OCI-LY3 (cell line): ENCODE measurements around the gene MGAT3.

Source experiments
- H2AFZ ChIP-seq: fragments of 200-600, 300-600 bp; shearing (Covaris generic); 2 replicates; pipeline ENCODE4 v1.6.0; 2014; ENCODE audit warnings: antibody characterized with exemption, low read depth, low read length
- H3K27ac ChIP-seq: fragments of 200-600, 300-600 bp; sonication (generic); 2 replicates; pipeline ENCODE4 v1.5.1; 2014; ENCODE audit warnings: mild to moderate bottlenecking, low read length, moderate library complexity, mixed read lengths
- H3K27me3 ChIP-seq: fragments of 200-600, 300-600 bp; sonication (generic); 2 replicates; pipeline ENCODE4 v1.6.1; 2014; ENCODE audit warnings: low read depth, low read length, mixed read lengths
- H3K36me3 ChIP-seq: fragments of 200-600, 300-600 bp; sonication (generic); replicated peaks from 2 replicates; pipeline ENCODE3; 2014; ENCODE audit warnings: low read depth, low read length, mixed read lengths
- H3K4me1 ChIP-seq: fragments of 300-600, 200-600 bp; sonication (generic); 2 replicates; pipeline ENCODE4 v1.6.1; 2014; ENCODE audit warnings: low read length, mixed read lengths
- H3K4me2 ChIP-seq: fragments of 200-600, 300-600 bp; sonication (generic); 2 replicates; pipeline ENCODE4 v1.6.1; 2014; ENCODE audit warnings: low read length, mixed read lengths
- H3K4me3 ChIP-seq: fragments of 300-600, 200-600 bp; sonication (generic); 2 replicates; pipeline ENCODE4 v1.5.1; 2014; ENCODE audit warnings: antibody characterized with exemption, mild to moderate bottlenecking, low read length, moderate library complexity
- H3K79me2 ChIP-seq: fragments of 300-600, 200-600 bp; shearing (Covaris generic); 2 replicates; pipeline ENCODE4 v1.6.1; 2014; ENCODE audit warnings: mild to moderate bottlenecking, low read length, mixed read lengths
- H3K9ac ChIP-seq: fragments of 300-600, 200-600 bp; shearing (Covaris generic); 2 replicates; pipeline ENCODE4 v1.6.0; 2014; ENCODE audit warnings: mild to moderate bottlenecking, low read length, moderate library complexity
- H3K9me3 ChIP-seq: fragments of 200-600, 300-600 bp; shearing (Covaris generic); 2 replicates; pipeline ENCODE4 v1.6.1; 2014; ENCODE audit warnings: low read length, mixed read lengths; ENCODE audit not compliant: insufficient read depth
- H4K20me1 ChIP-seq: fragments of 200-600, 300-600 bp; sonication (generic); 2 replicates; pipeline ENCODE4 v1.6.1; 2016; ENCODE audit warnings: low read length, mixed read lengths; ENCODE audit not compliant: insufficient read depth
- CTCF ChIP-seq: fragments of 200-600, 300-600 bp; sonication (generic); IDR thresholded peaks from 2 replicates; pipeline ENCODE4 v1.5.1; 2014; ENCODE audit warnings: antibody characterized with exemption, low read length, low read depth
- EZH2phosphoT487 ChIP-seq: fragments of 200-600 bp; shearing (Covaris generic); IDR thresholded peaks from 2 replicates; pipeline ENCODE4 v1.6.1; 2018; ENCODE audit warnings: antibody characterized with exemption, mixed run types, low read depth

MGAT3 gene

GRCh38 chr22:39528681-39529486, 72.1 kb downstream of the MGAT3 start:
- Histone ChIP-seq H3K27me3 (no peaks in the 10 kb centered on the region), H3K27ac (peak overlapping the region; percentile 80), H3K4me1 (peaks cover 80% of the 10 kb centered on the region)

GRCh38 chr22:39529487-39529851, 72.7 kb downstream of the MGAT3 start:
- H3K36me3 ChIP-seq: peaks cover 49% of the 10 kb centered on the region
- peak overlapping the region; percentile 80 for H3K27ac ChIP-seq
- H3K4me1 ChIP-seq: peaks cover 80% of the 10 kb centered on the region
- peaks cover 9% of the 10 kb centered on the region for H4K20me1 ChIP-seq
- H2AFZ ChIP-seq: no peak overlapping the region
- H3K4me3 ChIP-seq: peak overlapping the region; percentile 71
- peak overlapping the region; percentile 82 for H3K4me2 ChIP-seq
- H3K9me3 ChIP-seq: no peaks in the 10 kb centered on the region
- peaks cover 72% of the 10 kb centered on the region for H3K79me2 ChIP-seq
- H3K27me3 ChIP-seq: no peaks in the 10 kb centered on the region
- H3K9ac ChIP-seq: peak overlapping the region; percentile 53
- TF ChIP-seq EZH2phosphoT487 (no peak), CTCF (no peak; the same call in 1 of the 2 replicates)

More at GRCh38 chr22:39528681-39529486, 72.1 kb downstream of the MGAT3 start:
- peak overlapping the region; percentile 82 for H3K4me2 ChIP-seq
- peak overlapping the region; percentile 61 for H3K9ac ChIP-seq
- H2AFZ ChIP-seq: no peak overlapping the region
- TF ChIP-seq EZH2phosphoT487: no peak
- peak; percentile 97 for TF ChIP-seq CTCF
- peaks cover 54% of the 10 kb centered on the region for H3K36me3 ChIP-seq
- H3K79me2 ChIP-seq: peaks cover 78% of the 10 kb centered on the region
- no peaks in the 10 kb centered on the region for H3K9me3 ChIP-seq
- H3K4me3 ChIP-seq: peak overlapping the region; percentile 71
- peaks cover 15% of the 10 kb centered on the region for H4K20me1 ChIP-seq

GRCh38 chr22:39530116-39530515, 73.3 kb downstream of the MGAT3 start:
- Histone ChIP-seq H4K20me1 (peaks cover 3% of the 10 kb centered on the region; the same call in 1 of the 2 replicates), H3K4me2 (peak overlapping the region; percentile 82), H3K36me3 (peaks cover 42% of the 10 kb centered on the region), H3K27ac (peak overlapping the region; percentile 80), H3K9me3 (no peaks in the 10 kb centered on the region), H3K4me1 (peaks cover 79% of the 10 kb centered on the region), H2AFZ (no peak overlapping the region), H3K79me2 (peaks cover 65% of the 10 kb centered on the region), H3K4me3 (peak overlapping the region; percentile 71; the same call in 1 of the 2 replicates), H3K9ac (peak overlapping the region; percentile 53; the same call in 1 of the 2 replicates), H3K27me3 (no peaks in the 10 kb centered on the region)
- no peak for TF ChIP-seq EZH2phosphoT487
- TF ChIP-seq CTCF: no peak

- Histone ChIP-seq H3K4me3 (peak overlapping the region; percentile 87; the same call in 1 of the 2 replicates), H3K9me3 (no peaks in the 10 kb centered on the region), H3K27ac (no peak overlapping the region), H3K9ac (no peak overlapping the region), H3K27me3 (no peaks in the 10 kb centered on the region), H4K20me1 (no peaks in the 10 kb centered on the region), H2AFZ (no peak overlapping the region), H3K79me2 (peaks cover 58% of the 10 kb centered on the region), H3K4me1 (peaks cover 75% of the 10 kb centered on the region), H3K4me2 (peak overlapping the region; percentile 87), H3K36me3 (peaks cover 37% of the 10 kb centered on the region)
- TF ChIP-seq EZH2phosphoT487 (no peak), CTCF (peak; percentile 22; the same call in 1 of the 2 replicates)
These were observed 74.0 kb downstream of the MGAT3 start for GRCh38 chr22:39530692-39531331.
